Measurements from ENCODE around the gene GET4. TPM values are rescaled to one million over a fixed set of nuclear protein-coding genes. Genes with fewer than 3 reads are reported as not detected.
A peak's percentile ranks its signal among the peaks of the same experiment; 100 is the strongest.

The GET4 gene
- polyA plus RNA-seq, 1 of the 3 experiments (the other 2 are of a cell fraction) = 63.1 TPM

DNA sequence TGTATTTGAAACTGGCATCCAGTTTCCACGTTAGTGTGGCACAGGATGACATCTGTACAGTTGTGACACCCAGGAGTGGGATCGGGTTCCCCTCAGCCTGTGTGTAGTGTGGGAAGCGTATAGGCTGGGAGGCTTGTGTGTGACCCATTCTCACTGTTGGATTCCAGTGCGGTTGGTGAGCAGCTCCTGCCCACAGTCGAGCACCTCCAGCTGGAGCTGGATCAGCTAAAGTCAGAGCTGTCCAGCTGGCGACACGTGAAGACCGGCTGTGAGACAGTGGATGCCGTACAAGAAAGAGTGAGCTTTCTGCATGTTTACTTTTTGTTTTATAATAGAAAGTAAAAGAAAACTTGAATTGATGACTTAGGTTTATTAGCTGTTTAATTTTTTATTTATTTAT is 18.7 kb upstream of the GET4 start:
- TF ChIP-seq TAF1 (IDR thresholded peaks at IDR 0.05; ENCODE audit: borderline replicate concordance, low read depth, low read length) (no peak), RAD21 (IDR thresholded peaks at IDR 0.05; ENCODE audit: low read length) (no peak), EP300 (IDR thresholded peaks at IDR 0.05; ENCODE audit: borderline replicate concordance in 1 of 2, low read depth in 1 of 2, low read length in 1 of 2) (no peak), FOXM1 (IDR thresholded peaks at IDR 0.05; ENCODE audit: low read depth) (no peak), IRF3 (IDR thresholded peaks at IDR 0.05; ENCODE audit: low read depth, low read length) (no peak), CHD2 (IDR thresholded peaks at IDR 0.05; ENCODE audit: low read length, partially characterized antibody) (no peak)
- ChIA-PET POLR2A (interaction anchor here (0.7 kb wide), 2 partner anchors 10 to 31 kb away, joined by 3 to 6 read pairs; no protein-coding TSS in a partner anchor), CTCF (interaction anchor here (0.8 to 14.6 kb wide), 3 partner anchors 12 to 21 kb away, joined by 3 to 123 read pairs (median 4); no protein-coding TSS in a partner anchor)
- H3K9ac ChIP-seq = no peak overlapping the region
- no peak for DNase-seq
- 95% methylated on average over 9 of the region's 9 CpGs for WGBS (ENCODE audit: low lambda C conversion rate)
- no peaks in the 10 kb centered on the region for H3K27me3 ChIP-seq (ENCODE audit: insufficient read depth)
- no peak overlapping the region for H3K4me2 ChIP-seq
- no peak overlapping the region for H2AFZ ChIP-seq (ENCODE audit: low read depth)
- H3K79me2 ChIP-seq (ENCODE audit: insufficient read depth) = peaks cover 11% of the 10 kb centered on the region; the same call in 1 of the 2 replicates
- no peaks in the 10 kb centered on the region for H3K9me2 ChIP-seq
- no peaks in the 10 kb centered on the region for H3F3A ChIP-seq (replicated peaks; ENCODE audit: insufficient read depth)
- H3K4me3 ChIP-seq (ENCODE audit: low read depth in 2 of 2, low read length in 1 of 2) = no peak overlapping the region
- H3K4me1 ChIP-seq (ENCODE audit: control insufficient read depth in 1 of 2, insufficient read depth in 2 of 2, low read depth in 1 of 2, low read length in 1 of 2) = peaks cover 0 to 18% of the 10 kb centered on the region in 2 experiments; a peak in 1 of 4 replicates
- no peak overlapping the region for H3K27ac ChIP-seq (ENCODE audit: low read depth in 2 of 2, low read length in 1 of 2)
- peaks cover 70 to 93% of the 10 kb centered on the region in 2 experiments for H3K36me3 ChIP-seq (replicated peaks in 1 of 2; ENCODE audit: control insufficient read depth in 1 of 2, insufficient read depth in 2 of 2, low read length in 1 of 2)
- H4K20me1 ChIP-seq (ENCODE audit: insufficient read depth) = no peaks in the 10 kb centered on the region
- H3K9me3 ChIP-seq = no peaks in the 10 kb centered on the region

- no peak overlapping the region for H3K9ac ChIP-seq
- H3K4me1 ChIP-seq (ENCODE audit: control insufficient read depth in 1 of 2, insufficient read depth in 2 of 2, low read depth in 1 of 2, low read length in 1 of 2) = peaks cover 0 to 19% of the 10 kb centered on the region in 2 experiments; a peak in 1 of 4 replicates
- no peaks in the 10 kb centered on the region for H3K27me3 ChIP-seq (ENCODE audit: insufficient read depth)
- TF ChIP-seq GABPA (IDR thresholded peaks at IDR 0.05; ENCODE audit: low read depth) (no peak), NRF1 (IDR thresholded peaks at IDR 0.05; ENCODE audit: low read depth, low read length) (no peak), MAX (IDR thresholded peaks at IDR 0.05; ENCODE audit: low read depth) (no peak), MEF2A (IDR thresholded peaks at IDR 0.05; ENCODE audit: borderline replicate concordance, low read depth) (no peak), TAF1 (IDR thresholded peaks at IDR 0.05; ENCODE audit: borderline replicate concordance, low read depth, low read length) (no peak), YY1 (IDR thresholded peaks at IDR 0.05; ENCODE audit: low read depth) (no peak), ELF1 (IDR thresholded peaks at IDR 0.05) (no peak), RXRA (IDR thresholded peaks at IDR 0.05; ENCODE audit: borderline replicate concordance, low read depth) (no peak), EZH2phosphoT487 (IDR thresholded peaks at IDR 0.05; ENCODE audit: borderline replicate concordance, low read depth) (no peak), CTCF (IDR thresholded peaks at IDR 0.05) (no peak), RFX5 (IDR thresholded peaks at IDR 0.05; ENCODE audit: low read length) (no peak), SMC3 (IDR thresholded peaks at IDR 0.05; ENCODE audit: low read depth, low read length) (no peak), RCOR1 (IDR thresholded peaks at IDR 0.05; ENCODE audit: low read length) (no peak), SIN3A (IDR thresholded peaks at IDR 0.05; ENCODE audit: borderline replicate concordance, low read depth, low read length) (no peak), EP300 (IDR thresholded peaks at IDR 0.05; ENCODE audit: borderline replicate concordance in 1 of 2, low read depth in 1 of 2, low read length in 1 of 2) (no peak), CHD2 (IDR thresholded peaks at IDR 0.05; ENCODE audit: low read length, partially characterized antibody) (no peak), JUND (IDR thresholded peaks at IDR 0.05) (no peak), IRF3 (IDR thresholded peaks at IDR 0.05; ENCODE audit: low read depth, low read length) (no peak)
- TF ChIP-seq, protein P1, sequence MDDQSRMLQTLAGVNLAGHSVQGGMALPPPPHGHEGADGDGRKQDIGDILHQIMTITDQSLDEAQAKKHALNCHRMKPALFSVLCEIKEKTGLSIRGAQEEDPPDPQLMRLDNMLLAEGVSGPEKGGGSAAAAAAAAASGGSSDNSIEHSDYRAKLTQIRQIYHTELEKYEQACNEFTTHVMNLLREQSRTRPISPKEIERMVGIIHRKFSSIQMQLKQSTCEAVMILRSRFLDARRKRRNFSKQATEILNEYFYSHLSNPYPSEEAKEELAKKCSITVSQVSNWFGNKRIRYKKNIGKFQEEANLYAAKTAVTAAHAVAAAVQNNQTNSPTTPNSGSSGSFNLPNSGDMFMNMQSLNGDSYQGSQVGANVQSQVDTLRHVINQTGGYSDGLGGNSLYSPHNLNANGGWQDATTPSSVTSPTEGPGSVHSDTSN (IDR thresholded peaks at IDR 0.05) = no peak
- H2AFZ ChIP-seq (ENCODE audit: low read depth) = no peak overlapping the region
- no peaks in the 10 kb centered on the region for H4K20me1 ChIP-seq (ENCODE audit: insufficient read depth)
- H3K4me3 ChIP-seq (ENCODE audit: low read depth in 2 of 2, low read length in 1 of 2) = no peak overlapping the region
- no peak for DNase-seq
- no peaks in the 10 kb centered on the region for H3K9me3 ChIP-seq
- POLR2A ChIA-PET = no interaction called here
- H3K79me2 ChIP-seq (ENCODE audit: insufficient read depth) = peaks cover 5% of the 10 kb centered on the region; the same call in 1 of the 2 replicates
- peaks cover 65 to 83% of the 10 kb centered on the region in 2 experiments for H3K36me3 ChIP-seq (replicated peaks in 1 of 2; ENCODE audit: control insufficient read depth in 1 of 2, insufficient read depth in 2 of 2, low read length in 1 of 2)
- H3K4me2 ChIP-seq = no peak overlapping the region
- 90% methylated on average over 15 of the region's 16 CpGs for WGBS (ENCODE audit: low lambda C conversion rate)
- peak overlapping the region in 1 of 2 experiments; percentile 3; a peak in 1 of 4 replicates for H3K27ac ChIP-seq (ENCODE audit: low read depth in 2 of 2, low read length in 1 of 2)
- H3F3A ChIP-seq (replicated peaks; ENCODE audit: insufficient read depth) = no peaks in the 10 kb centered on the region
- H3K9me2 ChIP-seq = no peaks in the 10 kb centered on the region
- CTCF ChIA-PET = interaction anchor here (0.6 to 14.6 kb wide), 3 partner anchors 12 to 279 kb away, joined by 3 to 123 read pairs (median 10); no protein-coding TSS in a partner anchor
These were observed 16.9 kb upstream of the GET4 start for GRCh38 chr7:859359-860030.
